GM10266 (cell line): ENCODE measurements around the gene ATP9B.

Source experiments
- DNase-seq: peaks from one replicate; pipeline ENCODE4 v3.0.0; 2012; ENCODE audit errors: extremely low spot score
- CTCF ChIP-seq: IDR thresholded peaks from 2 replicates; pipeline ENCODE4 v1.5.1; 2012; ENCODE audit warnings: mild to moderate bottlenecking, low read depth; ENCODE audit not compliant: control insufficient read depth, insufficient read depth; ENCODE audit errors: missing control alignments

Gene ATP9B

GRCh38 chr18:79382681-79383387 is 313.6 kb downstream of the ATP9B start:
- TF ChIP-seq CTCF, result no peak
- peak; percentile 16 for DNase-seq

GRCh38 chr18:79383388-79384056 is 314.3 kb downstream of the ATP9B start:
- no peak for TF ChIP-seq CTCF
- peak; percentile 10 for DNase-seq

GRCh38 chr18:79384151-79384807 is 315.1 kb downstream of the ATP9B start:
- no peak for TF ChIP-seq CTCF
- DNase-seq, result peak; percentile 23

GRCh38 chr18:79384834-79385233 is 315.6 kb downstream of the ATP9B start:
- TF ChIP-seq CTCF, result no peak
- no peak for DNase-seq

- no peak for DNase-seq
- no peak for TF ChIP-seq CTCF
Measured at GRCh38 chr18:79385326-79385707, 316.1 kb downstream of the ATP9B start.

GRCh38 chr18:79385708-79386341 is 316.6 kb downstream of the ATP9B start:
- DNase-seq, result no peak
- no peak for TF ChIP-seq CTCF
